HG02970 (cell line): Measurements from ENCODE around the gene CST3.

Source experiments
- ATAC-seq: cut with Tn5 transposase; IDR thresholded peaks from one replicate; pipeline ENCODE4 v1.9.1; 2021; ENCODE audit warnings: mild to moderate bottlenecking, moderate library complexity, moderate number of reproducible peaks; ENCODE audit not compliant: unreplicated experiment, low FRiP score

The CST3 gene

GRCh38 chr20:23605867-23606651 is 31.7 kb downstream of the CST3 start, which contains the start of gene CST9:
TSS of gene CST9 (minus strand) at chr20:23605917. CDS start at chr20:23605864, 53 bp downstream.
- no peak for ATAC-seq

GRCh38 chr20:23604306-23604705 is 33.4 kb downstream of the CST3 start:
- ATAC-seq = no peak

DNA sequence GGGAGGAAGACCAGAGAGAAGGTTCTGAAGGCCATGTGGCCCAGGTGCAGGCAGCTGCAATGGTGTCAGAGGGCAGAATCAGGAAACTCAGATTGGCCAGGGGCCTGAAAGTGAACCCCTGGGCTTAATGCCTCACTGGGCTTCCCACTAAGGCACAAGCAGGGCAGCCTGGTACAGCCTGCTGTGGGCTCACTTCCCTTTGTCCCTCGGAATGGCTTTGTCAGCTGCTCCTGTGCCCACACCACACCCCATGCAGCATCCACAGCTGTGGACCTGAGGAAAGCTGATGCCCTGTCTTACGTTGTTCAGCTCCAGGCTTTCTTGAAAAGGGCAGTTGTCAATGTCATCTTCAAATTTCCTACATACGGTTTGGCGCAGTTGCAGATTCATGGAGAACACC is 34.4 kb downstream of the CST3 start:
- no peak for ATAC-seq

GRCh38 chr20:23602699-23603098 is 35.1 kb downstream of the CST3 start:
- ATAC-seq = no peak

DNA sequence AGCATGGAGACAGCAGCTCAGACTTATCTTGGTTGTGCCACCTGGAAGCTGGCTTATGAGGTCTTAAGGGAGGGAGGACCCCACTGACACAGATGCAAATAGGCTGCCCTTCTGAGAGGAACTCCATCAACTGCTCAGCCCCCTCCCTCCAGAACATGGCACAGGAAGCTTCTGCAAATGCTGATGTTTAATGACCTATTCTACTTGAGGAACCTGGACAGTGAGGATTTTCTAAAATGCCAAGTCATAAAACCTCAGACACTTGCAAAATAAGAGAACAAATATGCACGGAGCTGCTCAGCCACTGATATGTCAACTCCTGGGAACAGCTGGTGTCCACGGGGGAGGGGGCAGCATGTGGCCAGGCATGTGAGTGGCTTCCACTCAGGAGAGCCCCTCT is 35.5 kb downstream of the CST3 start:
- no peak for ATAC-seq

- no peak for ATAC-seq
Observed at GRCh38 chr20:23601715-23602114, 36.0 kb downstream of the CST3 start.

DNA sequence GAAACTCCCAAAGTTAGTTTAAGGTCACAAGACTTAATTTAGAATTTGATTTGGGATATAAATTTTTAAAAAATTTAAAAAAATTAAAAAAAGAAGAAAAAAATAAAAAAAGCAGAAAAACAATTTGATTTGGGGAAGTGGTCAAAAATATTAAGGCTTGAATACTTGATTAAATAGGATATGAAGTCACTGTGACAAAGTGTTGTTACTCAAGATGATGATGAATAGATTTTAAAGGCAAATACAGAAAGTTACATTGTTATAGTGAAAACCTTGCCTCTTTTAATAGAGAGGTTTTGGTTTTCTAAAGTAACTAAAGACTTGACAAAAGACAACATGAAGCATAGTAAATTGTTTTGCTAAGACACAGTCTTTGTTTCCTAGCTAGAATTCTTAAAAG is 39.3 kb downstream of the CST3 start:
- no peak for ATAC-seq

DNA sequence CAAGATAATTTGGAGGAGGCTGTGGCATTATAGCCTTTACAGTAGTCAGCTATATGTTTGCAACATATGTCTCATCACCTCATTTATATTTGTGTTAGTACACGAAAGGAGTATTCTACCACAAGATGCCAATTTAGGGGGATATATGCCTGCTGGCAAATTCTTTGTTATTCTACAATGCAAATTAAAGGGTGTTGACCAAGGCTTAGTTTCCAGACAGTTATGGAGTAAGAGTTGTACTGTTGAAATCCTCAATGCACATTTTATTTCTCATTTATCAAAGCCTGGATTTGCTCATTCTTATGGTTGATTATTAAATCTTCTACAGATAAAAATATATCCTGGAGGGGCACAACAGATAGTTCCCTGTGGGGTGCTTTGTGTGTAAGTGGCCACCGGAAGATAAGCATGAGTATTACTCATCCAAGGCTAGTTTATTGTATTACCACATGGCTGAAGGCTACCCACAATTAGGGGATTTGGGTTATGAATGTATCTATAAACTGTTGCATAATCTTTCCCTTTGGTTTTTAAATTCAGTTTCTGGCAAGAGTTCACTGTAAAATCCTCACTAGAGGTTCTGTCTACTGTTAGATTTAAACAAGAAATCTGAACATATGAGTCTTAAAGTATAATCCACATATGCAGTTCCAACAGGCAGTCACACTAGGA is 41.0 kb downstream of the CST3 start:
- no peak for ATAC-seq

DNA sequence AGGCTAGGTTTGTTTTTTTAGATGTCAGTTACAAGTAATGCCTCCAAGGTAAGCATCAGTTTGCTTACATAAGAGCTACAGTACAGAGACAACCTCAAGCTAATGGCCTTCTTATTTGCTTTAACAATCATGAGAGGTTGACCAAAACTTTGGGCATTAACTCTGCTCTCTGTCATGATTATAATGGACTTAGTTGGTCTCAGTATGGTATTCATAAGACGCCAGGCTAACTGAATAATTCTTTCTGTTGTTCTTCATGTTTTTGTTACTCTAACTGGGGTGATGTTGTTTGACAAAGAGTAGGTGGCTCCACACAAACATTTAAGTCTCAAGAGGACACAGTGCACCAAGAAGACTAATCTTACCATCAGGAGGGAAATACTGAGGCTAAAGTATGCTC is 41.8 kb downstream of the CST3 start:
- ATAC-seq = no peak

- no peak for ATAC-seq
Observed at GRCh38 chr20:23588434-23589403, 49.0 kb downstream of the CST3 start.

- no peak for ATAC-seq
Observed at GRCh38 chr20:23587631-23588030, 50.1 kb downstream of the CST3 start.

GRCh38 chr20:23586735-23587525 is 50.8 kb downstream of the CST3 start:
- ATAC-seq = no peak

DNA sequence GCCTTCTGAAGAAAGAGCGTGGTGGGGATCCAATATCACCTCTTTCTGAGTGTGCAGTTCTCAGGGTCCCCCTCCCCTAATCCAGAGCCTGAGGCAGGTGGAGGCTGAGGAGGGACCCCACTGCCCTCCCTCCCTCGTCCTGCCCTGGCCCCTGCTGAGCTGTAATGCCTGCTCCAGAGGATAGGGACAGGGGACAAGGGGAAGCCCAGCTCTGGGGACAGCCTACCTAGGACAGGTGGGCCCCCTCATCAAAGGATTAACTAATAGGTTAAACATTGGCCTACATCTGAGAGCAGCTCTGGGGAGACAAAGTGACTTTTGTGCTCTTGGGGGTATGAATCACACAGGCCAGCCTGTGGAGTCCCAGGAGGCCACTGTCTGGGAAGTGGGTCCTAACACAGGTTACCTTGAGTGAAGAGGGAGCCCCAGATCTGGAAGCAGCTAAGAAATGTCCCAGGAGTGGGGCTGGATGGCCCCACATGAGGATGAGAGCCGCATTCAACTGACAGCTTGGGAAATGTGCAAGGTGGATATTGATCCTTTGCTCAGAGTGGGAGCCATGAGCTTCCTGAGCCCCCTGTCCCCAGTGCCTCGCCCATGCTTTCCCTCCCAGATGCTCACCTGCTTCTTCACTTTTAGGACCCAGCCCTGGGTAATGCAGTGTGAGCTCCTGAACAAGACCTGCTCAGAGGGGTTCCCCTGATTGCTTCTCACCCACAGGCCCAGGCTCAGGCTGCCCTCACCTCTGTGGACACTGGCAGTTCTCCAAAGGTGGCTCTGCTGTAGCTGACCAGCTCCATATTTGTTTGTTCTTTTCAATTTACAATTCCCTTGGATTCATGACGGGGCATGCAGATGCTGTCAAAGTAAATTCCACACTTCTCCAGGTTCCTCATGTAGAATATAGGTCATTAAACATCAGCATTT is 51.7 kb downstream of the CST3 start:
- ATAC-seq = no peak

DNA sequence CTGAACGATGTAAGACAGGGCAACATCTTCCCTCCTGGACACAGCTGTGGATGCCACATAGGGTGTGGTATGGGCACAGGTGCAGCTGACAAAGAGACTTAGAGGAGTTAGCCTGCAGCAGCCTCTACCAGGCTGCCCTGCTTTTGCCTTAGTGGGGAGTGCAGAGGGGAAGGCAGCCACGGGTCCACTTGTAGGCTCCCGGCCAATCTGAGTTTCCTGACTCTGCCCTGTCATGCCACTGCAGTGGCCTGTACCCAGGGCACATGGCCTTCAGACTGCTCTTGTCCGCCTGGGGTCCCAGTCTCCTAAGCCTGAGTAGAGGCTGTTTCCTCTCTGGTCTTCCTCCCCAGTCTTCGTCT is 52.3 kb downstream of the CST3 start:
- no peak for ATAC-seq

GRCh38 chr20:23584434-23585199 is 53.1 kb downstream of the CST3 start:
- no peak for ATAC-seq
